ENCODE results near the gene B3GLCT. TPM values are rescaled to one million over a fixed set of nuclear protein-coding genes. Genes with fewer than 3 reads are reported as not detected.

Gene B3GLCT
- total RNA-seq, 1 donor from 2014 or later: 12.7 TPM

- no peak for DNase-seq (ENCODE audit: low spot score)
- Mint-ChIP-seq H3K4me1 (ENCODE audit: low read depth) (peaks cover 16% of the 10 kb centered on the region), H3K9me3 (ENCODE audit: low read depth) (no peaks in the 10 kb centered on the region), H3K36me3 (ENCODE audit: low read depth) (no peaks in the 10 kb centered on the region), H3K4me3 (ENCODE audit: unreplicated experiment) (no peak overlapping the region), H3K27me3 (ENCODE audit: low read depth) (no peaks in the 10 kb centered on the region), H3K27ac (ENCODE audit: unreplicated experiment) (no peak overlapping the region)
- TF ChIP-seq CTCF (IDR thresholded peaks at IDR 0.05): no peak
These were observed 32.3 kb upstream of the B3GLCT start for GRCh38 chr13:31167490-31167889.

- DNase-seq (ENCODE audit: low spot score): no peak
- TF ChIP-seq CTCF (IDR thresholded peaks at IDR 0.05): no peak
- Mint-ChIP-seq H3K27me3 (ENCODE audit: low read depth) (no peaks in the 10 kb centered on the region), H3K36me3 (ENCODE audit: low read depth) (no peaks in the 10 kb centered on the region), H3K9me3 (ENCODE audit: low read depth) (no peaks in the 10 kb centered on the region), H3K4me3 (ENCODE audit: unreplicated experiment) (no peak overlapping the region), H3K27ac (ENCODE audit: unreplicated experiment) (no peak overlapping the region), H3K4me1 (ENCODE audit: low read depth) (peaks cover 16% of the 10 kb centered on the region)
These were observed 31.6 kb upstream of the B3GLCT start for GRCh38 chr13:31168166-31168565.

GRCh38 chr13:31168736-31169135, 31.0 kb upstream of the B3GLCT start:
- H3K4me3 Mint-ChIP-seq (ENCODE audit: unreplicated experiment): no peak overlapping the region
- peaks cover 19% of the 10 kb centered on the region for H3K4me1 Mint-ChIP-seq (ENCODE audit: low read depth)
- DNase-seq (ENCODE audit: low spot score): no peak
- no peaks in the 10 kb centered on the region for H3K9me3 Mint-ChIP-seq (ENCODE audit: low read depth)
- no peaks in the 10 kb centered on the region for H3K36me3 Mint-ChIP-seq (ENCODE audit: low read depth)
- no peak for TF ChIP-seq CTCF (IDR thresholded peaks at IDR 0.05)
- no peak overlapping the region for H3K27ac Mint-ChIP-seq (ENCODE audit: unreplicated experiment)
- H3K27me3 Mint-ChIP-seq (ENCODE audit: low read depth): no peaks in the 10 kb centered on the region

GRCh38 chr13:31172001-31172400, 27.8 kb upstream of the B3GLCT start:
- no peak for DNase-seq (ENCODE audit: low spot score)
- Mint-ChIP-seq H3K36me3 (ENCODE audit: low read depth) (no peaks in the 10 kb centered on the region), H3K27ac (ENCODE audit: unreplicated experiment) (peak overlapping the region; percentile 50), H3K9me3 (ENCODE audit: low read depth) (no peaks in the 10 kb centered on the region), H3K27me3 (ENCODE audit: low read depth) (no peaks in the 10 kb centered on the region), H3K4me3 (ENCODE audit: unreplicated experiment) (no peak overlapping the region), H3K4me1 (ENCODE audit: low read depth) (peaks cover 24% of the 10 kb centered on the region)
- no peak for TF ChIP-seq CTCF (IDR thresholded peaks at IDR 0.05)

- Mint-ChIP-seq H3K9me3 (ENCODE audit: low read depth) (no peaks in the 10 kb centered on the region), H3K4me3 (ENCODE audit: unreplicated experiment) (no peak overlapping the region), H3K36me3 (ENCODE audit: low read depth) (no peaks in the 10 kb centered on the region), H3K27ac (ENCODE audit: unreplicated experiment) (peak overlapping the region; percentile 87), H3K4me1 (ENCODE audit: low read depth) (peaks cover 24% of the 10 kb centered on the region), H3K27me3 (ENCODE audit: low read depth) (no peaks in the 10 kb centered on the region)
- no peak for TF ChIP-seq CTCF (IDR thresholded peaks at IDR 0.05)
- no peak for DNase-seq (ENCODE audit: low spot score)
These were observed 27.2 kb upstream of the B3GLCT start for GRCh38 chr13:31172535-31172934.

All from chondrocyte (in vitro differentiated cells).